Upper lobe of left lung (tissue), 6 donors: Measurements from ENCODE around the gene ZNF177. TPM values are rescaled to one million over a fixed set of nuclear protein-coding genes. Genes with fewer than 3 reads are reported as not detected.

Experiments
- ATAC-seq, 2 donors: fragments of 200-7000 bp; cut with Tn5 transposase; one replicate each; pipeline ENCODE4 v1.9.1; 2022; ENCODE audit warnings: mild to moderate bottlenecking in 2 of 2, moderate library complexity in 2 of 2; ENCODE audit not compliant: low FRiP score in 2 of 2
- DNase-seq, 2 donors: peaks; one replicate each; pipeline ENCODE4 v3.0.0-alpha.2; 2019 to 2020
- H3K27ac ChIP-seq, 4 donors: fragments of 200-600 bp; sonication (generic); one replicate each; pipeline ENCODE4 v1.5.1; 2016 to 2019
- H3K27me3 ChIP-seq, 4 donors: fragments of 200-600 bp; sonication (generic); one replicate each; pipeline ENCODE4 v1.5.1; 2017 to 2019
- H3K36me3 ChIP-seq, 4 donors: fragments of 200-600 bp; sonication (generic); one replicate each; pipeline ENCODE4 v1.5.1; 2016 to 2019
- H3K4me1 ChIP-seq, 4 donors: fragments of 200-600 bp; sonication (generic); one replicate each; pipeline ENCODE4 v1.5.1; 2018 to 2019
- H3K4me3 ChIP-seq, 4 donors: fragments of 200-600 bp; sonication (generic); one replicate each; pipeline ENCODE4 v1.5.1; 2017 to 2019; ENCODE audit warnings: mild to moderate bottlenecking in 2 of 4, moderate library complexity in 1 of 4
- H3K9me3 ChIP-seq, 4 donors: fragments of 200-600 bp; sonication (generic); one replicate each; pipeline ENCODE4 v1.5.1; 2018 to 2019
- CTCF ChIP-seq, 6 experiments: fragments of 450-650 bp in 4 of 6; fragments of 200-600 bp in 2 of 6; sonication (generic) in 2 of 6; IDR thresholded peaks; one replicate each; pipeline ENCODE4 v1.5.1; 2016 to 2019; ENCODE audit warnings: antibody characterized with exemption in 6 of 6
- EP300 ChIP-seq, 4 donors: sonication (generic); formaldehyde crosslinking; IDR thresholded peaks; one replicate each; pipeline ENCODE4 v1.5.1; 2017; ENCODE audit warnings: antibody characterized with exemption in 4 of 4, control low read depth in 2 of 4
- POLR2A ChIP-seq, 4 donors: fragments of 450-650 bp; IDR thresholded peaks; one replicate each; pipeline ENCODE4 v1.5.1; 2016 to 2017; ENCODE audit warnings: antibody characterized with exemption in 4 of 4, mild to moderate bottlenecking in 2 of 4
- POLR2AphosphoS5 ChIP-seq, 2 donors: sonication (generic); formaldehyde crosslinking; IDR thresholded peaks; one replicate each; pipeline ENCODE4 v1.5.1; 2017; ENCODE audit warnings: antibody characterized with exemption in 2 of 2
- WGBS, 2 donors: methylation state at CpG; one replicate each; pipeline ENCODE4 v1.1.5; 2017 to 2018; 5-methylcytosine and 5-hydroxymethylcytosine counted together
- total RNA-seq, 6 donors: library from RNA; depleted of rRNA in 4 of 6; stranded (reverse); fragments of >200 nt in 4 of 6; gene quantifications; one replicate each; pipeline versions ENCODE4 v1.1.0 to v1.2.1, GENCODE V29; 2016 to 2021
- donor health status: DM: no; HTN: no; CAD: no; lungs with moderate emphysema.
- donor health status: DM: no; HTN: yes; CAD: no; lungs with severe emphysema.

ZNF177 gene
- total RNA-seq, 6 donors from 2014 or later: 1.1 to 19.9 (median 1.4) TPM

DNA sequence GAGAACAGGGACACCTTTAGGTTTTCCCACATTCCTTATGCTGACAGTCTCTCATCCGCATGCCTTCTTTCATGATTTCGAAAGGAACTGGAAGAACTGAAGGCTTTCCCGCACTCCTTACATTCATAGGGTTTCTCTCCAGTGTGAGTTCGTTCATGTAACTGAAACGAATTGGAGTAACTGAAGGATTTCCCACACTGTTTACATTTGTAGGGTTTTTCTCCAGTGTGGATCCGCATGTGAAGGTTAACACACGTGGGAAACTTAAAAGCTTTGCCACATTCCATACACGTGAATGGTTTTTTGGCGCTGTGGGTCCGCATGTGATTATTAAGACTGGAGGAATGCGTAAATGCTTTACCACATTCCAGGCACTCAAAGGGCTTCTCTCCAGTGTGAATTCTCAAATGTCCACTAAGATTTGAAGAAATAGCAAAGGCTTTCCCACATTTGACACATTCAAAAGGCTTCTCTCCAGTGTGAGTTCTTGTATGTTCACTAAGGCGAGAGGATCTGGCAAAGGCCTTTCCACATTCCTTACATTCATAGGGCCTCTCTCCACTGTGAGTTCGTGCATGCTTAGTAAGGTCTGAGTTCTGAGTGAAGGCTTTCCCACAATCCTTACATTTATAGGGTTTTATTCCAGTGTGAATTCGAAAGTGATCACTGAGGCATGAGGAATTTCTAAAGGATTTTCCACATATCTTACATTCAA, 50.6 kb downstream of the ZNF177 start:
- Histone ChIP-seq H3K27me3 (no peaks in the 10 kb centered on the region), H3K9me3 (peaks cover 85 to 98% (median 97%) of the 10 kb centered on the region in 4 donors), H3K27ac (no peak overlapping the region), H3K4me1 (no peaks in the 10 kb centered on the region), H3K36me3 (peaks cover 51 to 61% (median 59%) of the 10 kb centered on the region in 4 donors), H3K4me3 (no peak overlapping the region)
- DNase-seq (no peak), ATAC-seq (no peak)
- TF ChIP-seq POLR2A (IDR thresholded peaks at IDR 0.05) (no peak), POLR2AphosphoS5 (IDR thresholded peaks at IDR 0.05) (no peak), CTCF (IDR thresholded peaks at IDR 0.05) (no peak), EP300 (IDR thresholded peaks at IDR 0.05) (no peak)
- 97 to 99% methylated on average over 14 of the region's 14 CpGs for WGBS, 2 donors

GRCh38 chr19:9427941-9428340, 65.1 kb downstream of the ZNF177 start:
- peaks cover 0 to 29% (median 23%) of the 10 kb centered on the region in 4 donors for H3K9me3 ChIP-seq
- no peaks in the 10 kb centered on the region for H3K27me3 ChIP-seq
- H3K4me3 ChIP-seq: no peak overlapping the region
- no peak for ATAC-seq
- DNase-seq: no peak
- 75 to 86% methylated on average over 5 to 6 of the region's 6 CpGs for WGBS, 2 donors
- TF ChIP-seq POLR2A (IDR thresholded peaks at IDR 0.05) (no peak), EP300 (IDR thresholded peaks at IDR 0.05) (no peak)
- H3K4me1 ChIP-seq: no peaks in the 10 kb centered on the region
- H3K36me3 ChIP-seq: peaks cover 27 to 96% (median 60%) of the 10 kb centered on the region in 4 donors
- no peak overlapping the region for H3K27ac ChIP-seq

DNA sequence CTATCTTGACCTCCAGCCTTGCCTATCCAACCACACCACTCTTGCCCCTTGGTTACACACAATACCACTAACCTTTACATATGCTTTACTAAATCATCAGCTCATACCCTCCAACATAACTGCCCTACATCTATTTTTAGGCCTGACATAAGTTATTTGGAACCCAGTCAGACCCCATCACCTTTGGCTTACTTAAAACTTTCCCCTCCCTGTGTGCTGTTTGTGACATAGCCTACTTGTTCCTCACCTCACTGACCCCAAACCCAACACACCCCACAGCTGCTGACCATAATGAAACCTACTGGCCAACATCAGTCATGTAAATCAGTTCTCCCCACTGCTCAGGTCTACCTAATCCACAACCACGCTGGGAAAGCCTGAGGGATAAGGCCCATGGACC, 67.6 kb downstream of the ZNF177 start:
- WGBS, 2 donors: 100% methylated on average over 1 of the region's 1 CpG

DNA sequence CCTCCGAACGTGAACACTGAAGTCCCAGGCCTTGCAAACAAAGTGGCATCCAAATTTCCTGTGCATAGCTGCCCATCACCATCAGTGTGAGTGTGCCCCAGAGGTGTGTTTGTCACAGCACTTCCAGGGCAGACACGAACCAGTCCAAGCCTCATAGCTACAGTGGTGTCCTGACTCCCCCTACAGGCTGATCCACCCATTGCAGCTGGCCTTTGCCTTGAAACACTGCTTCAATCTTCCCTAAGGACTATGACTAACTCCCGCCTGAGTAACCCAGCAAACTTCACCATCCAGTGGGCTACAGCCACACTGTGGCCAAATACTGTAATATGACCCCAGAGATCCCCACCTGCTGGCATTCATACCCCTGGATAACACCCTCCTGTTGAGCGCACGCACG, 68.7 kb downstream of the ZNF177 start:
- 87 to 92% methylated on average over 7 of the region's 7 CpGs for WGBS, 2 donors
- Histone ChIP-seq H3K36me3 (peaks cover 7 to 66% (median 34%) of the 10 kb centered on the region in 4 donors), H3K27me3 (no peaks in the 10 kb centered on the region), H3K4me3 (no peak overlapping the region), H3K4me1 (peaks cover 17 to 22% (median 19%) of the 10 kb centered on the region in 4 donors), H3K27ac (no peak overlapping the region), H3K9me3 (peaks cover 0 to 6% (median 0%) of the 10 kb centered on the region in 4 donors)
- TF ChIP-seq CTCF (IDR thresholded peaks at IDR 0.05) (peak in 4 of 6 experiments; percentile 28 to 42 (median 42)), EP300 (IDR thresholded peaks at IDR 0.05) (no peak)
- ATAC-seq: no peak
- no peak for DNase-seq

More for the DNA sequence above, 67.6 kb downstream of the ZNF177 start:
- Histone ChIP-seq H3K27ac (no peak overlapping the region), H3K36me3 (peaks cover 12 to 75% (median 43%) of the 10 kb centered on the region in 4 donors), H3K4me1 (peaks cover 12 to 15% (median 13%) of the 10 kb centered on the region in 4 donors), H3K4me3 (no peak overlapping the region), H3K9me3 (peaks cover 0 to 12% (median 3%) of the 10 kb centered on the region in 4 donors), H3K27me3 (no peaks in the 10 kb centered on the region)
- ATAC-seq (no peak), DNase-seq (no peak)
- TF ChIP-seq POLR2AphosphoS5 (IDR thresholded peaks at IDR 0.05) (no peak), CTCF (IDR thresholded peaks at IDR 0.05) (no peak), EP300 (IDR thresholded peaks at IDR 0.05) (no peak), POLR2A (IDR thresholded peaks at IDR 0.05) (no peak)

Other genes starting within 250 kb of the ZNF177 start
- gene OR7G1, start 247.2 kb upstream of the ZNF177 start, total RNA-seq: not detected
- gene OR7G3, start 236.1 kb upstream of the ZNF177 start, total RNA-seq: not detected
- 10 to 100 TPM; 15.9 to 39.8 (median 25.0) TPM for gene ZNF317, start 222.6 kb upstream of the ZNF177 start, total RNA-seq
- gene OR7D2, start 184.0 kb upstream of the ZNF177 start, total RNA-seq: under 1 TPM in 2 of 6 donors, not detected in 4; 0.33 to 0.57 TPM
- not detected for gene OR7D4, start 143.4 kb upstream of the ZNF177 start, total RNA-seq
- gene OR7E24, start 112.1 kb upstream of the ZNF177 start, total RNA-seq: not detected
- gene ZNF699, start 53.2 kb upstream of the ZNF177 start, total RNA-seq: 10 to 100 TPM in 4 of 6 donors, 1 to 10 TPM in 2; 6.8 to 20.2 (median 15.9) TPM
- 10 to 100 TPM in 5 of 6 donors, 1 to 10 TPM in 1; 9.6 to 26.2 (median 15.6) TPM for gene ZNF559, start 38.8 kb upstream of the ZNF177 start, total RNA-seq
- gene ZNF266, start 72.6 kb downstream of the ZNF177 start, total RNA-seq: 10 to 100 TPM; 19.2 to 49.2 (median 25.6) TPM
- not detected for gene ZNF560, start 135.6 kb downstream of the ZNF177 start, total RNA-seq
- gene ZNF426, start 175.6 kb downstream of the ZNF177 start, total RNA-seq: 10 to 100 TPM; 10.4 to 29.3 (median 12.1) TPM
- gene ZNF121, start 221.5 kb downstream of the ZNF177 start, total RNA-seq: 10 to 100 TPM in 5 of 6 donors, 1 to 10 TPM in 1; 8.3 to 32.6 (median 25.2) TPM